Left lung (tissue), 10 donors: ENCODE measurements around the gene KSR1. TPM values are rescaled to one million over a fixed set of nuclear protein-coding genes. Genes with fewer than 3 reads are reported as not detected.
A peak's percentile ranks its signal among the peaks of the same experiment; 100 is the strongest.
"Not testable (repeated sequence)": the region's sequence is repeated elsewhere in the genome, so short reads cannot be mapped to it uniquely, and the experiment has no call there.

Experiments
- ATAC-seq: fragments of 200-7000 bp; cut with Tn5 transposase; one replicate; pipeline ENCODE4 v1.9.1; 2020; ENCODE audit warnings: moderate library complexity
- DNase-seq, 4 donors: peaks; one replicate each; pipeline ENCODE4 v3.0.0-alpha.2; 2013 to 2020
- H3K27ac ChIP-seq, 2 donors: fragments of 200-600 bp; sonication (generic) in 1 of 2; one replicate each; pipeline versions ENCODE4 v1.5.0 to v1.8.0; 2020 to 2021
- H3K27me3 ChIP-seq, 2 donors: fragments of 200-600 bp; sonication (generic) in 1 of 2; one replicate each; pipeline versions ENCODE4 v1.5.0 to v1.8.0; 2020 to 2021
- H3K36me3 ChIP-seq, 2 donors: fragments of 200-600 bp; sonication (generic) in 1 of 2; one replicate each; pipeline versions ENCODE4 v1.5.0 to v1.8.0; 2020 to 2021
- H3K4me1 ChIP-seq, 2 donors: fragments of 200-600 bp; one replicate each; pipeline ENCODE4 v1.8.0; 2021
- H3K4me3 ChIP-seq, 2 donors: fragments of 200-600 bp; sonication (generic) in 1 of 2; one replicate each; pipeline versions ENCODE4 v1.5.0 to v1.8.0; 2020 to 2021; ENCODE audit warnings: mild to moderate bottlenecking in 1 of 2
- H3K9me3 ChIP-seq, 2 donors: fragments of 200-600 bp; sonication (generic) in 1 of 2; one replicate each; pipeline versions ENCODE4 v1.5.0 to v1.8.0; 2020 to 2021
- CTCF ChIP-seq, 2 donors: fragments of 200-600 bp; sonication (generic) in 1 of 2; IDR thresholded peaks; one replicate each; pipeline versions ENCODE4 v1.5.0 to v1.8.0; 2021; ENCODE audit warnings: antibody characterized with exemption in 2 of 2
- intact Hi-C, 2 donors: fragments of 100-400 bp; cut with DNase I; formaldehyde crosslinking; loops; one replicate each; pipeline versions ENCODE4 v1.11.2 to v1.14.2; 2022
- polyA plus RNA-seq, 6 donors: library from polyadenylated mRNA; unstranded; fragments of 120-200 nt; gene quantifications; one replicate each; pipeline ENCODE4 v1.2.1, GENCODE V29; 2013; ENCODE audit not compliant: insufficient read length in 6 of 6
- total RNA-seq, 2 donors: library from RNA; stranded (reverse); fragmentation: NEBNext Ultra II Directional; extraction: Animal tissue kit (Norgen Biotek cat#: 25700); gene quantifications; one replicate each; pipeline ENCODE4 v1.2.1, GENCODE V29; 2021
- donor health status: DM: no; HTN: yes; CAD: no.
- donor health status: DM: no; HTN: no; CAD: no.

KSR1 gene
- total and polyA plus RNA-seq, 8 donors: 35.0 to 70.0 (median 62.5) TPM

- H3K9me3 ChIP-seq: no peaks in the 10 kb centered on the region
- peaks cover 0 to 13% of the 10 kb centered on the region in 2 donors for H3K36me3 ChIP-seq
- no peaks in the 10 kb centered on the region for H3K27me3 ChIP-seq
- ATAC-seq: peak; percentile 38
- intact Hi-C loops: no loop called here
- no peak for TF ChIP-seq CTCF (IDR thresholded peaks at IDR 0.05)
- DNase-seq: peak in 1 of 4 donors; percentile 23
- peak within 1 kb of the TSS; percentile 56 to 77 for H3K27ac ChIP-seq
- peak within 1 kb of the TSS; percentile 24 to 49 for H3K4me3 ChIP-seq
- H3K4me1 ChIP-seq: peaks cover 17 to 36% of the 10 kb centered on the region in 2 donors
Measured at GRCh38 chr17:27630607-27631410, 174.6 kb downstream of the KSR1 start, which contains the start of gene LGALS9. TSS of gene LGALS9 (plus strand) at chr17:27631188. CDS start at chr17:27631266, 78 bp downstream.

GRCh38 chr17:27631411-27631760 lies 175.1 kb downstream of the KSR1 start:
- Histone ChIP-seq H3K4me1 (peaks cover 17 to 39% of the 10 kb centered on the region in 2 donors), H3K4me3 (peak overlapping the region; percentile 24 to 49), H3K9me3 (no peaks in the 10 kb centered on the region), H3K36me3 (peaks cover 0 to 7% of the 10 kb centered on the region in 2 donors), H3K27ac (peak overlapping the region; percentile 56 to 77), H3K27me3 (no peaks in the 10 kb centered on the region)
- TF ChIP-seq CTCF (IDR thresholded peaks at IDR 0.05): no peak
- ATAC-seq: peak; percentile 31
- intact Hi-C loops: no loop called here
- no peak for DNase-seq

- Histone ChIP-seq H3K27me3 (no peaks in the 10 kb centered on the region), H3K36me3 (no peaks in the 10 kb centered on the region), H3K27ac (peak overlapping the region; percentile 66 to 77), H3K4me1 (peaks cover 17 to 39% of the 10 kb centered on the region in 2 donors), H3K9me3 (no peaks in the 10 kb centered on the region), H3K4me3 (peak overlapping the region; percentile 24 to 49)
- intact Hi-C loops: no loop called here
- no peak for TF ChIP-seq CTCF (IDR thresholded peaks at IDR 0.05)
- no peak for DNase-seq
- ATAC-seq: no peak
Measured at GRCh38 chr17:27631897-27632725, 175.9 kb downstream of the KSR1 start.

- H3K27me3 ChIP-seq, H3K9me3 ChIP-seq, intact Hi-C loops, H3K36me3 ChIP-seq: not testable (repeated sequence)
- H3K4me3 ChIP-seq: peak overlapping the region in 1 of 2 donors; percentile 49
- peak overlapping the region; percentile 75 to 77 for H3K27ac ChIP-seq
- H3K4me1 ChIP-seq: peaks cover 17 to 39% of the 10 kb centered on the region in 2 donors
- DNase-seq (peak; percentile 18 to 90 (median 74)), ATAC-seq (peak; percentile 84)
Measured at GRCh38 chr17:27632766-27633165, 176.5 kb downstream of the KSR1 start.

GRCh38 chr17:27633312-27634025 lies 177.2 kb downstream of the KSR1 start:
- intact Hi-C loops: no loop called here
- peaks cover 17 to 39% of the 10 kb centered on the region in 2 donors for H3K4me1 ChIP-seq
- peaks cover 0 to under 1% of the 10 kb centered on the region in 2 donors for H3K36me3 ChIP-seq
- no peaks in the 10 kb centered on the region for H3K27me3 ChIP-seq
- no peaks in the 10 kb centered on the region for H3K9me3 ChIP-seq
- ATAC-seq (peak; percentile 24), DNase-seq (no peak)
- no peak for TF ChIP-seq CTCF (IDR thresholded peaks at IDR 0.05)
- no peak overlapping the region for H3K4me3 ChIP-seq
- peak overlapping the region; percentile 75 to 77 for H3K27ac ChIP-seq
